Stimulated activated CD8-positive, alpha-beta memory T cell treated with anti-CD3 and anti-CD28 coated beads, Interleukin-7, amount 100 ng/mL, for 4 hours (primary cell): Measurements from ENCODE around the gene FOSL2.

Experiments
- DNase-seq, 2 donors: peaks; one replicate each; pipeline ENCODE4 v3.0.0-alpha.2; 2020; ENCODE audit warnings: low read depth in 2 of 2

Gene FOSL2

GRCh38 chr2:28392297-28393113 is at the start of gene FOSL2:
Gene FOSL2, plus strand, starts transcription at chr2:28392858. Its CDS starts 863 bp downstream, at chr2:28393721.
- peak; percentile 94 to 95 for DNase-seq

GRCh38 chr2:28343184-28343942 is 49.3 kb upstream of the FOSL2 start:
- no peak for DNase-seq

DNA sequence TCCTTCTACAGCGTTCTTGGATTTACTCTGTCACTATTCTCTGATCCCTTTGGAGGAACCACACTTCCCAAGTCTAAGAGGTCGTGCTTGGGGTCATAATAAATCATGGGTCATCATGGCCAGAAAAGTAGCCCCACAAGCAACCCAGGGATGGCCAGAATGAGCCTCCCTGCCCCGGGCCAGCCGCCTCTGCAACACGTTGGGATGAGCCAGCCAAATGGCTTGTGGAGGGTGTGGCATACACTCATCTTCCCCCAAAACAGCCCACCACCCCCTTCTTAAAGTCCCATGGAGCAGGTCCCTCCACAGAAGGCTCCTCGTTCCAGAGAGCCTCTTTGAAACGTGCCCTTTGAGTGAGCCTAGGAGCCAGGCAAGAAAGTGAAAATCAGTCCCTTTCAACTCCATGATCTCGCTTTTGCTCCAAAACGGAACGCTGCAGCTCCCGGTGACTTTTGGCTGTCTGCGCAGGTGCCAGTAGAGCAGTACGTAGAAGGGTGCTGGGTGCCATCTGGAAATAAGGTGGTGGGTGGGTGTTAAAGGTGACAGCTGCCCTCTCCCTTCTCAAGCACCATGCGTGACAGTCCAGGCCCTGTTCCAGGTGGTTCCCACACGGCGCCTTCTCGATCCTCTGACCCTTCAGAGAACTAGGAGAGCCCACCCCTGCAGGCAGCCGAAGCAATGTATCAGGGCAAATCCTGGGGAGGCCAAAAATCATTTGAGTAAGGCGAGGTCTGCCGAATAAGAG is 48.5 kb upstream of the FOSL2 start:
- no peak for DNase-seq

DNA sequence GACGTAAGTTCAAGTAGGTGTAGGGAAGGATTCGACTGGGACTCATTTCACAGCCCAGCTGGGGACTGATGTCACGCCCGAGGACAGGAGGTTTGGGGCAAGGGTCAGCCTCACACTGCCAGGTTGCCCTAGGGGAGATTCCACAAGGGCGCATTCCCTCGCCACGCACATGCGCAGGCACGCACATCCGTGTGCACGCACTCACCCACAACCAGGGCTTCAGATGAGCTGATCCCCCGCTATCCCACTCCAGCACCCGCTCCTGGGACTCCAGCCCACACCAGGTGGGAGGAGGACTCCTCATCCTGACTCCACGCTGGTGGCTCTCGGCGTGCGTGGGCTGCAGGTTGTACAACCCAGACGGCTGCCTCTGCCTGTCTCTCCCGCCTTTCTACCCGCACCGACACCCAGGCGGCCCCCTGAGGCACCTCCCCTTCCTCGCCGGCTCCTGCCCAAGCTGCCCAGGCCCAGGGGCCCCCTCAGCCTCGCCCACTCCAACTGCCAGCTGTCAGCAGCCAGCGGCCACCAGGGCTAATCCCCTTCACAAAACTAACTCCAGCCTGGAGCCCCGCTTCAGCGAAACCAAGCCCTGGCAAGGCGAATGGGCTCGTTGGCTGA is 47.8 kb upstream of the FOSL2 start:
- DNase-seq, result no peak

DNA sequence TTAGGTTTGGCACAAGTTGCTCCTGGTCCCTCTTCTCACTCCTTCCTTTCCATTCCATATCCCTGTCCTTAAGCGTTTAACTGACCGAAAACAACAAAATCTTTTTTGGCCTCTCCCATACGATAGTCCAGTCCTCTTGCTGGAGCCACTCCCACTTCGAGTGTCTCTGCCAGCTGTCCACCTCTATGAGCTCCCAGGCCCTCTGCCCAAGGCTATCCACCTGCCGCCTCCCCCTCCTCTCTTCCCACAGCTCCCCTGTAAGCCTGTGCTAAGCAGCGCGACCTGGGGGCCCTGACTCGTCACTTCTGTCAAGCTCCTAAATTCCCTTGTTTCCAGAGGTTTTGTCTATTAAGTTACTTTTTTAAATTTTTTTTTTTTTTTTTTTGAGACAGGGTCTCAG is 47.0 kb upstream of the FOSL2 start:
- no peak for DNase-seq

DNA sequence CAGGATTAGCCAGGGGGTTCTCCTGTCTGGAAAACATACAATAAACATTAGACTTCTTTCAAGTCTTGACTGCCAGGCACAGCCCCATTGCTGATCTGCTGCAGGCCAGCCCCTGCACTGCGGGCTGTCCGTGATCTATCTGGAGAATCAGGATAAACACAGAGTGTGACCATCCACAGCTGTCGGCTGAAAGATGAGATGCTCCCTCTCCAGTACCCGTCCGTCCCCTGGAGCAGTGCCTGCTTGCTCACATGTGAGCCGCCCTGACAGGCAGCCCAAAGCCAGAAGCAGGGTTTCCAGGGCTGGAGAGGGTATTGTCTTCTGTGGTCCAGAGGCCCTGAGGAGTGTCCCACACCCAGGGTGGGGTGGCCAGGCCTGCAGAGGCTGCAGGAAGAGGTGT is 46.1 kb upstream of the FOSL2 start:
- DNase-seq, result no peak

- no peak for DNase-seq
Measured at GRCh38 chr2:28347193-28347592, 45.5 kb upstream of the FOSL2 start.

GRCh38 chr2:28347596-28347995 is 45.1 kb upstream of the FOSL2 start:
- DNase-seq, result no peak

DNA sequence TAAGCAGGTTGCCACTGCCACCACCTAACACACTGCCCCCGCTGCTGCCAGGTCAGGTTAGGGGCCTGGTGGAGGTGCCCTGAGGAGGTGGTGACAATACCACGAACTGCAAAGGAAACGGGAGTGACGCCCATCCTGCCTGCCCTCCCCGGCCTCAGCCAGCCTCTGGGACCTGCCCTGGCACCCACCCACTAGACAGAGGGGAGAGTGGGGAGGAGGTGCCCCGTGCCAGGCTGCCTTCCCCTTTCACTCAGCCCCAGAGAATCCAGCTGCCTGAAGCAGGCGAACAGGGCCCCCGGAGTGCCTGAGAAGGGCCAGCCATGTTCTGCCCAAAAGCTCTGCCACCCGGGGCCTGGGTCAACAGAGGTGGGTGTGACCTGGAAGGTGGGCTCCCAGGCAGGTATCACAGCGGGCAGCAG is 44.5 kb upstream of the FOSL2 start:
- peak; percentile 45 to 65 for DNase-seq

- no peak for DNase-seq
Measured at GRCh38 chr2:28348921-28349320, 43.7 kb upstream of the FOSL2 start.

DNA sequence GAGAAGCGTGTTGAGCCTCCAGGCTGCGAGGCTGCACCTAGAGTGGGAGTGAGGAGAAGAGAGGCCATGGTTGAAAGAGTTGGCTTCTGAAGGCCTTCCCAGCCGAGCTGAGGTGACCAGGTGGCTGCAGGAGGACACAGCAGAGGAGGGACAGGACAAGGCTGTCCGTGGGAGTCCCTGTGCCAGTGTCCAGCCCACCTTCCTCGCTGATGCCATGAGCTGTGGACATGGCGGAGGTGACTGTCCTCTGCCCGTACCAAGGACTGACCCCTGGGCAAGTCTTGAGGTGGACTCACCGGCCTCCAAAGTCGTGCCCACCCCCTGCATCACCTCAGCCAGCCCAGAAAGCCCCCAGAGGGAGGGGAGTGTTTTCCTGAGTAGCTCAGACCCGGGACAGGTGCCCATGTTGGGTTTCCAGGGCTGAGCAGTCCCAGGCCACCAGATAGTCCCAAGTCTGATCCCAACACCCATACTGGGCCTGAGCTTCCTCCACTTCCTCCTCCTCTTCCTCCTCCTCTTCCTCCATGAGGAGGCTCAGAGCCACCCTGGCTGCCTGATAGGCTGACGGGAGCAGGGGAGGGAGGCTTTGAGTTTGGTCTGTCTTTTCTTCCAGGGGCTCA is 43.0 kb upstream of the FOSL2 start:
- no peak for DNase-seq

DNA sequence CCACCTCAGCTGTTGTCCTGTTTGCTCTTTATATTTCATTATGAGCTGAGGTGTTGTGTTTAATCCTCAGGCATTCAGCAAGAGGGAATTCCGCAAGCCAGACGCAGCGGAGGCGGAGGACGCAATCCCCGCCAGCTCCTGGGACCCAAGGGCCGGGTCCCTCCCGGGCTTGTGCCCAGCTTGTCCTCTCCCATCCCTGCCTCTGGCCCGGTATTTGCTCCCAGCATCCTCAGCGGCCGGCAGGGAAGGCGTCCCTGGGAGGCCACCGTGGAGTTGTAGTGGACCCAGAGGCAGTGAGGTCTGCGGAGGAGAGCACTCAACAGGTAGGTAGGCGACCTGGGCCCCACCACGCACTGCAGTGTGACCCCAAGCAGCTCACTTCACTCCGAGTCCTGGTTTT is 42.5 kb upstream of the FOSL2 start:
- no peak for DNase-seq

- no peak for DNase-seq
Measured at GRCh38 chr2:28350791-28351285, 41.8 kb upstream of the FOSL2 start.

DNA sequence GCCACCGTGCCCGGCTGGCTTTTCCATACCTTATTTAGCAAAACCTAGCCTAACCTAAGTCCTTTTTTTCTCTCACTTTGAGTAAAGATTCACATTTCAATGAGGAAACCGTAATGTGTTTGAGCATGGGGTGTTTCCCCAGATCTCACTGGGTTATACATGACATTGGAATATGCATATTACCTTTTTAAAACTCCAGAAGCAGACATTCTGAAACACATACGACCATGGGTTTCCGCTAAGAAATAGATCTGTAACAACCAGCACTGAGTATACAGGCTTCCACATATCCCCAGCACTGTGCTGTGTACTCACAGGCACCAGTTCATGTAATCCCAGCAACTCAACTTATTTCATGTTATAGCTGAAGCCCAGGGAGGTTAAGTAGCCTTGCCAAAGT is 41.0 kb upstream of the FOSL2 start:
- no peak for DNase-seq

GRCh38 chr2:28352104-28352503 is 40.6 kb upstream of the FOSL2 start:
- DNase-seq, result no peak

- no peak for DNase-seq
Measured at GRCh38 chr2:28352610-28353195, 40.0 kb upstream of the FOSL2 start.

GRCh38 chr2:28354920-28355520 is 37.6 kb upstream of the FOSL2 start:
- no peak for DNase-seq

DNA sequence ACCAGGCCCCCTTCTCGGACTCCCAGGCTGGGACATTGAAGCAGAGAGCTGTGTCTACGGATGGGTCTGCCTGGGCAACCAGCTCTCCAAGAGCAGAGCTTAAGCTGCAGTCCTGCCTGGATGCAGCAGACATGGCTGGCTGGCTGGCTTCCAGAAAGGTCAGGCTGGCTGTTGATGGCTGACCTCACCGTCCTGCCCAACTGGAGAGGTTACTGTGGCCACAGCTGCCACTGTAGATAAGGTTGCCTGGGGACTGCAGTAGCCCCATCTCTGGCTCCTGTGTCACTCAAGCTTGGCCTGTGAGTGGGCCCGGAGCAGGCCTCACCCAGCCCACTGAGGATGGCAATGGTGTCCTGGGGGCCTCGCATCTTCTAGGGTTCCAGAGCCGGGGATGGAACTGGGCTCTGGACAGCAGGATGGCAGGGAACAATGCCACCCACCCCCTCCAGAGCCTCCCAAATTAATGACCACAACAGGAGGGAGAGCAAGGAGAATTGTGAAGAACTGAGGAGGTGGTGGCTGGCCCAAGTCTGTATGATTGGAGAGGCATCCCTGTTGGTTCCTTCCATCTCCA is 37.0 kb upstream of the FOSL2 start:
- DNase-seq, result no peak

DNA sequence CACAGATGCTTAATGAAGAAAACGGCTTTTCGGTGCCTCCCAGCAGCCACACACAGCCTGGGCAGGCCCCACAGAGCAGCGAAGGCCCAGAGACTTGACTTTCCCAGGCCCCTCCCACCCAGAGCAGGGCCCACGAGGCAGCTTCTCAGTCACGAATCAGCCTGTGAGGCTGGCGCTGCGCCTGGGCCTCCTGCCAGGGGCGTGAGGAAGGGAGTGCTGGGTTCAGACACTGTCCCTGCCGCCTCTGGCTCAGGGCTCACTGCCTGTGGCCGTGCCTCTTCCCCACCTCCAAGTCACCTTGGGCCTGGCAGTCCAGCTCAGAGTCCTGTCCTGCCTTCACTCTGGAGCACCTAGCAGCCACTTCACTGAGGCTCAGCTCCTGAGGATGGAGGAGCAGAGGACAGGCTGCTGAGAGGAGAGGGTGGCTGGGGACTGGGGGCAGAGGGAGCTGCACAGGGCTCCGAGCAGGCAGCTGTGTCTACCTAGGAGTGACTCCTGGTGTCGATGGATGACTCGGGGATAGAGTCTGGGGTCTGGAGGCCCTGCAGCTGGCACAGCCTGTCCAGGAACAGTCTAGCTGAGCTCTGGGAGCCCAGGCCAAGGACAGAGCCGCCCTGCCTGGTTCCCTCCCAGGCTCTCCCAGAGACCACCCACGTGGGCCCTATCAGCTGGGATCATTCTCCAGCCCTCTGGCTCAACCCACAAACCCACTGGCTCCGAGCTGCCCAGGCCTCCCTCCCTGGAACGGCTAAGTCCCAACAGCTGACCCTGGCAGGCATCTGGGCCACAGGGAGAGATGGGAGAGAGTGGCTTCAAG is 36.4 kb upstream of the FOSL2 start:
- no peak for DNase-seq
